Loucy (cell line): ENCODE measurements around the gene TPST2.

Source experiments
- CTCF ChIP-seq: fragments of 200-600 bp; sonication (generic); conservative IDR thresholded peaks from 2 replicates; pipeline ENCODE4 v1.5.1; 2014; ENCODE audit warnings: mild to moderate bottlenecking, antibody characterized with exemption, low read length
- EZH2phosphoT487 ChIP-seq: fragments of 200-600 bp; IDR thresholded peaks from 2 replicates; pipeline ENCODE4 v1.6.1; 2018; ENCODE audit warnings: antibody characterized with exemption, mild to moderate bottlenecking, moderate library complexity, borderline replicate concordance

- no peak for TF ChIP-seq CTCF
- no peak for TF ChIP-seq EZH2phosphoT487
Measured at GRCh38 chr22:26579331-26579886, 10.5 kb downstream of the TPST2 start.
